DOHH2 (cell line): Measurements from ENCODE around the gene INTS15.

Experiments used
- EZH2phosphoT487 ChIP-seq: fragments of 200-600 bp; sonication (generic); IDR thresholded peaks from 2 replicates; pipeline ENCODE4 v1.6.1; 2017; ENCODE audit warnings: borderline replicate concordance, mild to moderate bottlenecking, antibody characterized with exemption, low read length, moderate library complexity, mixed read lengths
- TF ChIP-seq, protein P1 (sequence below): fragments of 200-600 bp; sonication (generic); IDR thresholded peaks from one replicate; pipeline ENCODE4 v1.5.1; 2014; ENCODE audit warnings: antibody characterized with exemption, mild to moderate bottlenecking, low read depth, low read length; ENCODE audit not compliant: poor library complexity, severe bottlenecking

GRCh38 chr7:6600093-6600492 lies 10.3 kb downstream of the INTS15 start:
- TF ChIP-seq, protein P1, sequence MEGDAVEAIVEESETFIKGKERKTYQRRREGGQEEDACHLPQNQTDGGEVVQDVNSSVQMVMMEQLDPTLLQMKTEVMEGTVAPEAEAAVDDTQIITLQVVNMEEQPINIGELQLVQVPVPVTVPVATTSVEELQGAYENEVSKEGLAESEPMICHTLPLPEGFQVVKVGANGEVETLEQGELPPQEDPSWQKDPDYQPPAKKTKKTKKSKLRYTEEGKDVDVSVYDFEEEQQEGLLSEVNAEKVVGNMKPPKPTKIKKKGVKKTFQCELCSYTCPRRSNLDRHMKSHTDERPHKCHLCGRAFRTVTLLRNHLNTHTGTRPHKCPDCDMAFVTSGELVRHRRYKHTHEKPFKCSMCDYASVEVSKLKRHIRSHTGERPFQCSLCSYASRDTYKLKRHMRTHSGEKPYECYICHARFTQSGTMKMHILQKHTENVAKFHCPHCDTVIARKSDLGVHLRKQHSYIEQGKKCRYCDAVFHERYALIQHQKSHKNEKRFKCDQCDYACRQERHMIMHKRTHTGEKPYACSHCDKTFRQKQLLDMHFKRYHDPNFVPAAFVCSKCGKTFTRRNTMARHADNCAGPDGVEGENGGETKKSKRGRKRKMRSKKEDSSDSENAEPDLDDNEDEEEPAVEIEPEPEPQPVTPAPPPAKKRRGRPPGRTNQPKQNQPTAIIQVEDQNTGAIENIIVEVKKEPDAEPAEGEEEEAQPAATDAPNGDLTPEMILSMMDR: no peak
- TF ChIP-seq EZH2phosphoT487: no peak
